ELF-1 (cell line): ENCODE results near the gene ITM2B.
"Not testable (repeated sequence)": the region's sequence is repeated elsewhere in the genome, so short reads cannot be mapped to it uniquely, and the experiment has no call there.

ENCODE experiments used
- DNase-seq: peaks from one replicate; pipeline ENCODE4 v3.0.0-alpha.2; 2016; ENCODE audit warnings: low read depth, low spot score

The ITM2B gene

DNA sequence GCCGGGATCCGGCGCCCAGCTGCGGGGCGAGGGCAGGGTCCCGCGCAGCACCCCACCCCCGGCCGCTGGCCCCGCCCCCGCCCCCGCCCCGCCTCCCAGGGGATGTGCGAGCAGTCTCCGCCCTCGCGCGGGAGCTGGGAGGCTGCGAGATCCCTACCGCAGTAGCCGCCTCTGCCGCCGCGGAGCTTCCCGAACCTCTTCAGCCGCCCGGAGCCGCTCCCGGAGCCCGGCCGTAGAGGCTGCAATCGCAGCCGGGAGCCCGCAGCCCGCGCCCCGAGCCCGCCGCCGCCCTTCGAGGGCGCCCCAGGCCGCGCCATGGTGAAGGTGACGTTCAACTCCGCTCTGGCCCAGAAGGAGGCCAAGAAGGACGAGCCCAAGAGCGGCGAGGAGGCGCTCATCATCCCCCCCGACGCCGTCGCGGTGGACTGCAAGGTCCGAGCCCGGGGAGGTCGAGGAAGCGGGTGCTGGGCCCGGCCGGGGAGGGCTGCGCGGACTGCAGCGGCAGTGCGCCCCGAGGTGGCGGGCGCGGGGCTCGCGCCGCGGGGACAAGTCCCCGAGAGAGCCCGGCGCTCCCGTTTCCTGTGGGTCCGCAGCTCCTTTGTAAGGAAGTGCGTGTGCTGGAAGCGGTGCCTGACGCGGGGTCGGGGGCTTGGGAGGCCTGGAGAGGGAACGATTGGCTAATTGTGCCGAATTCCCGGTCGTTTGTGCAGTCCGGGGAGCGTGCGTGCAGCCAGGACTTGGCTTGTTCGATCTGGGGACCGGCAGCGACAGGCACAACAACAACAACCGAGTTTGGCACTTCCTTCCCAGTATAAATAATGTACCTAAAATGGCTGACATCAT is at the start of gene ITM2B:
Gene ITM2B (plus strand): TSS at position 161 of the 843 bp plus-strand sequence. CDS start 155 bp downstream, at position 316.
- peak; percentile 76 for DNase-seq

DNA sequence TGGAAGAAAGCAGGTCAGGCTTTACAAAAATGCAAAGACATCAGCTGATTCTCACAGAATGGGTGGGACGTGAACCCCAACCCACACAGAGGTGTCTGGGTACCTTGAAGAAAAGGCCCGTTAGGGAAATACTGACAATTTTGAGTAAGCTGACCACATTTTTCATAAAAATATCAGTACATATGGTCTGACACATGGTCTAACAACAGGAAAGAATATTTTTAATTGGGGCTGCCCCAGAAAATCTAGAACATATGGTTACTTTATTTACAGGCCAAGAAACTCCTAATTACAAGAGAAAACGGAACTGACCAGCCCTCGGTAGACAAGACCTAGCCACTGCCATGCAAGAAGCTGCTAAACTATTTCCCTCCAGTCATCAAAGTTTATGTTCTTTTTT is 48.7 kb upstream of the ITM2B start:
- DNase-seq: no peak

DNA sequence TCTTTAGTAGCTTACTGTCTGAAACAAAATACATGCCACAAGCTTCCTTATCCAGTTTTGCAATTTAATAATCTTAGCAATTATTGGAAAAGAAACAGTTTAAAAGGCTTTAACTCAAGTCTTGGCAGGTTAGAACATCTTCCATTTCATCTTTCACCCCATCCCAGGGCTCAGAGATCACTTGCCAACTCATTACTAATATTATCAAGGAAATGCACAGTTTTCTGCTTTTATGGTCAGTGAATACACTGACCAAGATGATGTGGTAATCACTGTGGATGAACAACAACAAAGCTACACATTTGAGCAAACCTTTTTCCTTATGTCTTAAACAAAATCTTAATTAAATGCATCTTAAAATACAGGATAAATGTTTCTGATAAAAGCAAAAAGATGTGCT is 48.0 kb upstream of the ITM2B start:
- no peak for DNase-seq

DNA sequence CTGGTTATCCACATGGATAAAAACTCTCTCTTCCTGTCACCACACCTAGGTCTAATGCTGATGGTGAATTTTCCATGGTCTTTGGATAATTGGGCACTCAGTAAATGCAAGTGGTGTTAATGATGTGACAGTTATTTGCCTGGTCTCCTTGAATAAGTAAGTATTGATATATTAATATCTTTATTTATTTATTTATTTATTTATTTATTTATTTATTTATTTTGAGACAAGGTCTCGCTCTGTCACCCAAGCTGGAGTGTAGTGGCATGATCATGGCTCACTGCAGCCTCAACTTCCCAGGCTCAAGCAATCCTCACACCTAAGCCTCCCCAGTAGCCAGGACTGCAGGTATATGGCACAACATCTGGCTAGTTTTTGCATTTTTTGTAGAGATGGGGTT is 46.3 kb upstream of the ITM2B start:
- DNase-seq: no peak

DNA sequence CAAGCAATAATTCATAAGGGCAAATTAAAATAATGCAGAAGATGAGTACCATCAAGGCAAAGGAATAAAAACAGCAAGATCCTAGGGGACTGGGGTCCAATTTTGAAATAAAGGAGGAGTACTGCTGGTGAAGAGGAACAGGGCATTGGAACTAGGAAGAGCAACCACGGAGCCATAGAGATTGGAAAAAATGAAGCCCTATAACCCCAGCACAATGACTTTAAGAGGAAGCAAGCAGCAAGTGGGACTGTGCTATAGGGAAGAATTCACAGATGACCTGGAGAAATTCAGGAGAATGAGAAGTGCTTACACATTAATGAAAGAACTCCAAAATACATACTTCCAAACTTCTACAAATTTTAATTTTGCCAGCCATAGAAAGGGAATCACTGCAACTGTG is 44.9 kb upstream of the ITM2B start:
- no peak for DNase-seq

DNA sequence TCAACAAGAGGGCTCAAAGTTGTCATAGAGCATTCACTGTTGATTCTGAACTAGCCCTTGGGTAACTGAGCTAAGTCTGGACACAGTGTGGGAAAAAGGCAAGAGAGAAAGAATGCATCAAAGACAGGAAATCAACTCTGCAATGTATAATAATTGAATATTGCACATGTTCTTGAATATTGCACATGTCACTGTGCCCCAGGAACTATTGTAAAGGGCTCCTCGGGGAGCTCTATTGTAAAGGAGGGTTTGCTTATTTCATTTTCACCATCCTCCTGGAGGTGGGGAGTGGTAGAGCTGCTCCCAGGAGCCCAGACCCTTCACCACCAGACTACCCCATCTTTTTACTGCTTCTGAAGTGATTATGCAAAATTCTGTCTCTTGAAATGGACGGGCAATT is 44.4 kb upstream of the ITM2B start:
- DNase-seq: no peak

DNA sequence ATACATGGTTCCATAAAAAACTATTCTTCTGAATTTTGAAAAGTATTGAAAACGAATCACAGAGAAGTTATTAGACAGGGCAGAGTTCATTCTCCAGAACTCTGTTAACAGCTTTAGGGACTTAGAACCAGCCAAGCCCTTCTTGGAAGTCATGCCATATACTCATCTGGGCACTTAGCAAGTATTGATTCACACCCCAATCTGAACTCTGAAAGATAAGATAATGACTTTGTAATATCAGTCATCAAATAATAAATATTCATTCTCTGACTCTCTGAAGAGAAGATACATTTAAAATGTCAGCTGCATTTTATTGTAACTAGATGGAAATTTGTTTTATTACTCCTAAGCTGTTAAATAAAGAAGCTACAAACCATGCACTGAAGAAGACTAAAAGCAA is 43.8 kb upstream of the ITM2B start:
- no peak for DNase-seq

DNA sequence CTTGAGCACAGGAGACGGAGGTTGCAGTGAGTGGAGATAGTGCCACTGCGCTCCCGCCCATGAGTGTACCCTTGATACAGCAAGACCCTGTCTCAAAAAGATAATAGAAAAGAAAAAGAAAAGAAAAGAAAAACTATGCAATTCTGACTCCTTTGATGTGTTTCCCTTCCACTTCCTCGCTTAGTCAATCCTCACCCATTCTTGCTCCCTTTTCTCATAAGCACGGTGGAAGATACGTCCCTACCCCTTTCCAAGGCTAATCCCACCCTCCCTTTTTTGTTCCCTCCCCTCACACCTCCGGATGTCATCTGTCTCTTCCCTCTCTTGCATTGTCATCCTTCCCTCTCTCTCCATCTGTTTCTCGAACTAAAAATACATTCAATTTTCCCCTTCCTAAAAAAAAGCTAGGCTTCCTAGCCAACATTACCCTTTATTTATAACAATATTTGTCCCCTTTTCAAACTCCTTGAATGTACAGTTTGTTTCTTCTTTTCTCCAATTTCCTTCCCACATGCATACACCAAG is 40.5 kb upstream of the ITM2B start:
- DNase-seq: no peak

DNA sequence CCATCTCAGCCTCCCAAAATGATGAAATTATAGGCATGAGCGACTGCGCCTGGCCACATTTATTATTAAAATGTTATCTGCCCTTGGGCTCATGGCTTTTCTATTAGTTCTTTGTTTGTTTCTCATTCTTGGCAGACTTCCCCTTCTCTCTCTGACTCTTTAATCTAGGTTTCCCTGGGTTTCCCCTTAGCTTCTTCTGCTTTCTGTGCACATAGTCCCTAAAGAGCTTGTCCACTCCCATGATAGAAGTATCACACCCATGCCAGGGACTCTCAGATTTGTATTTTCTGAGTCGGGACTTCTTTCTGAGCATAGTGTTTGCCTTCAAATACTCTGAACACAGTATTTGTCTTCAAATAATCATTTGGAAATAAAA is 38.6 kb upstream of the ITM2B start:
- DNase-seq: no peak

DNA sequence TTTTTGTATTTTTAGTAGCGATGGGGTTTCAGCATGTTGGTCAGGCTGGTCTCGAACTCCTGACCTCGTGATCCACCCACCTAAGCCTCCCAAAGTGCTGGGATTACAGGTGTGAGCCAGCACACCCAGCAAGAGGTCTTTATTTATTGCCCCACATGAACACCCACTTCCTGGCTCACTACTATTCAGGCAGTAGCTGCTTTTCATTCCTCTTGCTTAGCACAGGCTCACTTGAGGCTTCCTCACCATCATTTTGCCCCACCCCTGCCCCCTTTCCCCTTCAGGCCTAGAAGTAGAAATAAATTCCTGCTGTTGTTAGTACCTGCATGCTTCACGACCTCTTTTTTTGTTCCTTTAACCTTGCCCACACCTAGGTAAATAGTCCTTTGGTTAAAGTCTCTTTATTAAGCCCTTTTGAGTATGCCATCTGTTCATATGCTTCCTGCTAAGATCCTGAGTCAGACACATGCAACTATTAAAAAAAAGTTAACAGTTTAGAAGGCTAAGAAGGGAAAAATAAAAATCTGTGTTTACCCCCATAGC is 33.5 kb upstream of the ITM2B start:
- no peak for DNase-seq

DNA sequence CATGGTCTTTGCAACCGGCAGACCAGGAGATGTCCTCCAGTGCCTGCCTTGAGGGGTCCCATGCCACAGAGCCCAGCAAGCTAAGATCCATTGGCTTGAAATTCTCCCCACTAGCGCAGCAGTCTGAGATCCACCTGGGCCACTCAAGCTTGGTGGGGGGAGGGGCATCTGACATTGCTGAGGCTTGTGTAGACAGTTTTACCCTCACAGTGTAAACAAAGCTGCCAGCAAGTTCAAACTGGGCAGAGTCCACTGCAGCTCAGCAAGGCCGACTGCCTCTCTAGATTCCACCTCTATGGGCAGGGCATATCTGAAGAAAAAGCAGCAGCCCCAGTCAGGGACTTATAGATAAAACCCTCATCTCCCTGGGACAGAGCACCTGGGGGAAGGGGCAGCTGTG is 32.0 kb upstream of the ITM2B start:
- DNase-seq: no peak

DNA sequence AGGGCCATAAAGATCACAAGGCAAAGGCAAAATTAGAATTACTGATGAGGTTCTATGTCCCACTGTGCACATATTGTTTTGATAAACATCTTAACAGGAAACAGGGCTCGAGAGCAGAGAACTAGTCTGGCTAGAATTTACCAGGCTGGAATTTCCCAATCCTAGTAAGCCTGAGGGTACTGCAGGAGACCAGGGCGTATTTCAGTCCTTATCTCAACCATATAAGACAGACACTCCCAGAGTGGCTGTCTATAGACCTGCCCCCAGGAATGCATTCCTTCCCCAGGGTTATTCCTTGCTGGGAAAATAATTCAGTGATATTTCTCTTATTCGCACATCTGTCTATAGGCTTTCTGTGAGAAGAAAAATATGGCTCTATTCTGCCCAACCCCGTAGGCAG is 25.8 kb upstream of the ITM2B start:
- peak; percentile 12 for DNase-seq

DNA sequence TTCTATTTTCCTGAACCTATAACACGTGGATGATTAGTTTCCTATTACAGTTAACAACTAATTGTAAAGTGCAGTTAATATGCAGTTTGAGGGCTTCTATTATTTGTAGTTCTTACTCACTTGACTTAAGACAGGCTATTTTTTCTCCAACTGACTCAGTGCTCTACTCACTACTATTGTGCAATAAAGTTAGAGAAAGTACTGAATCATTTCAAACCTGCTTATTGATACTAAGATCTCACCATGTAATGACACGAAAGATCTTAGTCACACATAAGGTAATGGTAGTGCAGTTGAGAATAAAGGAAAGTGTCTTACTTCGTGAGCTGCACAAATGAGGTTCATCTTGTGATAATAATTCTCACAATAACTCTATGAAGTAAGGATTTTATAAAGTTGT is 22.8 kb upstream of the ITM2B start:
- no peak for DNase-seq

DNA sequence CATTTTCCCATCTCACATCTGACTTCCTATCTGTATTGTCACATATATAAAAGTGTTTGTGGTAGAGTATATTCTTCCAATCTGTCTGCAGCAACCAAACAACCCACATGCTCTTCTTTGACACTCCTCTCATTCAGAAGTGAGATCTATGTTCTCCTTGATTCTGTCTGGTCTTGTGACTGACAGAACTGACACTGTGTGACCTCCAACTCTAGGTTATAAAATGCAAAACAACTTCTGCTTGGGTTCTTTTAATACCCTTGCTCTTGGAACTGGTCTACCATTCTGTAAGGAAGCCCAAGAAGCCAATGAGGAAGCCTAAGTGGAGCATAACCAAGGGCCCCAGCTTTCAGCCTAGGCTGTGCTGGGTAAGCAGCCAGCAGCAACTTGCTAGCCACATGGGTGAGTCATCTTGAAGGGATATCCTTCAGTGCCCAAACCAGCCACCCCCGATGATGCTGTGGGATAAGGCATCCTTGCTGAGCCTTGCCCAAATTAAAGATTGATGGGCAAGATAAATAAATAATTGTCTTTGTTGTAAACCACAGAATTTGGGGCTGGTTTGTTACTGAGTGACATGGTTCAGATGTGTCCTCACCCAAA is 18.4 kb upstream of the ITM2B start:
- DNase-seq: no peak

DNA sequence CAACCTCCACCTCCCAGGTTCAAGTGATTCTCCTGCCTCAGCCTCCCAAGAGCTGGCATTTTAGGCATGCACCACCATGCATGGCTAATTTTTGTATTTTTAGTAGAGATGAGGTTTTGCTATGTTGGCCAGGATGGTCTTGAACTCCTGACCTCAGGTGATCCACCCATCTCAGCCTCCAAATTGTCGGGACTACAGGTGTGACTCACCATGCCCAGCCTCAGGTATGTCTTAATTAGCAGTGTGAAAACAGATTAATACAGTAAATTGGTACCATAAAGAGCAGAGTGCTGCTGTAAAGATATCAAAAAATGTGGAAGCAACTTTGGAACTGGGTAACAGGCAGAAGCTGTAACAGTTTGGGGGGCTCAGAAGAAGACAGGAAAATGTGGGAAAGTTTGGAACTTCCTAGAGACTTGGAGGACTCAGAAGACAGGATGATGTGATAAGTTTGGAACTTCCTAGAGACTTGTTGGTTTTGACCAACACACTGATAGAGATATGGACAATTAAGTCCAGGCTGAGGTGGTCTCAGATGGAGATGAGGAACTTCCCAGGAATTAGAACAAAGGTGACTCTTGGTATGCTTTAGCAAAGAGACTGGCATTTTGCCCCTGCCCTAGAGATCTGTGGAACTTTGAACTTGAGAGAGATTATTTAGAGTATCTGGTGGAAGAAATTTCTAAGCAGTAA is 17.3 kb upstream of the ITM2B start:
- not testable (repeated sequence) for DNase-seq

DNA sequence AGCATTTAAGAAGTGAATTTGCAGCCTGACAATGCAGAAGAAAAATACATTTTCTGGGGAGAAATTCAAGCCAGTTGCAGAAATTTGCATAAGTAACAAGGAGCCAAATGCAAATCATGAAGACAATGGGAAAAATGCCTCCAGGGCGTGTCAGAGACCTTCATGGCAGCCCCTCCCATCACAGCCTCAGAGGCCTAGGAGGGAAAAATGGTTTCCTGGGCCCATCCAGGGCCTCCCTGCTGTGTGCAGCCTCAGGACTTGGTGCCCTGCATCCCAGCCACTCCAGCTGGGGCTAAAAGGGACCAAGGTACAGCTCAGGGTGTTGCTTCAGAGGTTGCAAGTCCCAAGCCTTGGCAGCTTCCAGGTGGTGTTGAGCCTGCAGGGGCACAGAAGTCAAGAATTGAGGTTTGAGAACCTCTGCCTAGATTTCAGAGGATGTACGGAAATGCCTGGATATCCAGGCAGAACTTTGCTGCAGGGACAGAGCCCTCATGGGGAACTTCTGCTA is 16.7 kb upstream of the ITM2B start:
- peak; percentile 9 for DNase-seq

DNA sequence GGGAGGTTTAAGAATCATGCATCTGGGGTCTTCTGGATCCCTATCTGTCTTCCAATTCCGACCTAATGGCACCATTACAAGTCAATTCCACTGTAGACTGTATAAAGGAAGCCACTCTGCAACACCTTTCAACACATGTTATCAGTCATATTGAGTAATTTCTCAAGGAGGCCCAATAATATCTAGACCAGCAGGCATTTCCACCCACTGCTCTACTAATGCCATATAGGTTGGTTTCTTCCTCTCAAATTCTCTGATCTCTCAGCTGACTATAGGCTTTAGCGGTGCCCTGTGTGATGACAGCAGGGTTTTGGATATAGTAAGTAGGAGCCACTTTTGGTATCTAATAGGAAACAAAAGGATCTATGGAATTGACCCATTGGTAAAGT is 12.4 kb upstream of the ITM2B start:
- no peak for DNase-seq

DNA sequence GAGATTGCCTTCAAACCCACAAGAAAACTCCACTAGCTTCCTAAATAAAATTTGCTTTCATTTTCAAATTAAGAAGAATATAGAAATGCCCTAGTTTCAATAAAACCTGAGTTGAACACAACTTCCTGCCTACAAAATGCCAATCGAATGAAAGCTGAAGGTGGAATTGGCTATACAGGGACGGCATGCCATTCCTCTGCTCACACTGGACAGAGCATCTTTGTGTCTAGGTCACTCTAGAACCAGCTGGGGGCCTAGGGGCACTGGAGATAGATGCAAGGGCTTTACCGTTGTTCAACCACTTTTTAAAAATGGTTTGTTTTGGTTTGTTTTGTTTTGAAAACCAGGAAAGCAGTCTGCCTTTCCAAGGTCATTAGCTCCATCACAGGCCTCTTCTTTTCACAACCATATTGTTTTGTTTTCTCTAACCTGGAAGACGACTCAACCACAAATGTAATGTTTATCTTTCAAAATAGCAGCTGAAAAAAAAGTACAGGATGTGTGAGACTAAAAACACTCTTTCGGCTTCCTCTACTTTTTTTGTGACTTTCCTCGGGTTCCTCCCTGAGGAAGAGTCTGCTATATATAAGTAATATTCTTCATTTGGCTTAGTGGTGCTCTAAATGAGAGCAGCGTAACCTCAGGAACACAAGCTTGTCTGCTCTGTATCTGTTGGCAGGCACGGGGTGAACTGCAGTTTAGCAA is 11.9 kb upstream of the ITM2B start:
- no peak for DNase-seq

DNA sequence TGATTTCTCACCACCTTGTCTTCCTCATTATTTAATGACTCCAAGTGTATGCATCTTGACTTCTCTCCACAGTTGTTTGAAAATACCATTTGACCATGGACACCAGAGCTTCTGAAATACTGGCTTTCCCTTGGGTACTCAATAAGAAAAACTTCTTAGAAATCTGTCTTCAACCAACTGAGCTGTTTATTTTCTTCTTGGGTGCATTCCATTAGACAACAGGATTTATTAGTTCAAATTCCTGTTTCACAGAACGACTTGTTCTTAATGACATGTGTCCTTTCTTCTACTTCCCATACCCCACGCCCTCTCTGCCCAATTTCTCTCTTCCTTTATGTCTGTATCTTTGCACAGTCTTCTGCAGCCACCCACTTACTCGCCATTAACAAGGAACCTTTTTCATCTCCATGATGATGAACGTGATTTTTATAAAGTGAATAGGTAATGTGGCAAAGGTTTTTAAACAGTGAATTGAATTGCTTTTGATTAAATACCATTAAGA is 11.3 kb upstream of the ITM2B start:
- DNase-seq: no peak

DNA sequence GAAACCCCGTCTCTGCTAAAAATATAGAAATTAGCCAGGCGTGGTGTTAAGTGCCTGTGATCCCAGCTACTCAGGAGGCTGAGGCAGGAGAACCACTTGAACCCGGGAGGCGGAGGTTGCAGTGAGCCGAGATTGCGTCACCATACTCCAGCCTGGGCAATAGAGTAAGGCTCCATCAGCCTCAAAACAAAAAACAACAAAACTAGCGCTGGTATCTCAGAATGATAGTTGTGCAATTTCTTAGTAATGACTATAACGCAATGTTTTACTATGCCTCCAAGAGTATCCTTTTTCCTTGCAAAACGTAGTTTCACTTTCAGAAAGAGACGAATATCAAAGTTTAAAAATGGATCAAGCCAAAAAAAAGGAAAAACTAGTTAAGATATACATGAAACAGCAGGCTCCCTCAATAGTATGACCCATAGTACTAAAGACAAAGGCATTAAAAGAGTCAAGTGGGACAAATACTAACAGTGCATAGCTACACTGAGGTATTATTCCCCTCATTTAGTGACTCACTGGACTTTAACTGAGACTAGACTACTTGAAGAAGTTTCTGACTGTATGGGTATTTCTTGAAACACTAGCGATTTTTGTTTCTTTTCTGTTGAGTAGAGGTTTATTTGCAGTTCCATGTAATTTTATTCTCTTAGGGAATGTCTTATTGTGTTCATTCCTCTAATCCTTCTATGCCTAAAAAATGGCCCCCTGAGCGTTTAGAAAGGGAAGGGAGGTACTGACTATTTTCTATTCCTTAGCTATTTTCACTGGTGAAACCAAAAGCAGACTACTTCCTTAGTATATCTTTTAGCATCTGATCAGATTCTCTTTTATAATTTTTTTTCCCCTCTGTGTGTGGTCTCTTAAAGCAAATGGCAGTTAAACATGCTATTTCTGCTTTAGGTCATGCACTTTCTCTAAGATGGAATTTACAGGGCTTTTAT is 10.4 kb upstream of the ITM2B start:
- DNase-seq: no peak
